ENCODE results near the gene PLEKHA7. TPM values are rescaled to one million over a fixed set of nuclear protein-coding genes. Genes with fewer than 3 reads are reported as not detected.
"Not testable (repeated sequence)": the region's sequence is repeated elsewhere in the genome, so short reads cannot be mapped to it uniquely, and the experiment has no call there.

PLEKHA7 gene
- total and polyA plus RNA-seq, 2 of the 4 experiments (the other 2 are of a cell fraction) = 0.12 TPM; not detected in 1

DNA sequence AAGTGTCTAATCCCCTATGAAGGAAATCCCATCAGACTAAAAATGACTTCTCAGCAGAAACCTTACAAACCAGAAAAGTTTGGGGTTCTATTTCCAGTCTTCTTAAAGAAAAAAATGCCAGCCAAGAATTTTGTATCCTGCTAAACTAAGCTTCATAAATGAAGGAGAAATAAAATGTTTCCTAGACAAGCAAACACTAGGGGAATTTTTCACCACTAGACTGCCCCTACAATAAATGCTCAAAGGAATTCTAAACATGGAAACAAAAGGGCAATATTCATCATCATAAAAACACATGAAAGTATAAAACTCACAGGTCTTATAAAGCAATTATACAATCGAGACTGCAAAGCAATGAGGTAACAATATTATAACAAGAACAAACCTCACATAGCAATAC lies 124.3 kb downstream of the PLEKHA7 start:
- Histone ChIP-seq H3K4me2 (ENCODE audit: low read depth, low read length) (no peak overlapping the region), H3K4ac (ENCODE audit: low read depth, low read length) (no peak overlapping the region), H3K14ac (replicated peaks; ENCODE audit: low read depth, low read length) (no peak overlapping the region), H4K91ac (ENCODE audit: insufficient read depth, low read depth, low read length) (no peak overlapping the region), H3K4me1 (ENCODE audit: control insufficient read depth, insufficient read depth, low read length) (no peaks in the 10 kb centered on the region), H3K9me1 (ENCODE audit: insufficient read depth, low read length) (no peaks in the 10 kb centered on the region), H2AFZ (replicated peaks; ENCODE audit: low read length, poor library complexity) (no peak overlapping the region), H3K56ac (ENCODE audit: extremely low read depth, insufficient read depth, low read length) (no peak overlapping the region), H3K9me3 (ENCODE audit: control insufficient read depth, insufficient read depth, low read length) (no peaks in the 10 kb centered on the region), H3K27ac (ENCODE audit: insufficient read depth, low read length) (no peak overlapping the region), H2BK5ac (ENCODE audit: low read depth, low read length, poor library complexity, severe bottlenecking) (no peak overlapping the region), H2BK20ac (ENCODE audit: low read depth, low read length) (no peak overlapping the region), H3K79me1 (ENCODE audit: low read depth in 1 of 2, low read length in 2 of 2) (no peaks in the 10 kb centered on the region), H3K27me3 (ENCODE audit: control insufficient read depth, insufficient read depth, low read length) (no peaks in the 10 kb centered on the region; the same call in 1 of the 2 replicates), H3K36me3 (ENCODE audit: control insufficient read depth, insufficient read depth, low read length) (no peaks in the 10 kb centered on the region), H2BK15ac (ENCODE audit: low read depth, low read length) (no peak overlapping the region), H2AK5ac (ENCODE audit: low read depth, low read length) (no peak overlapping the region), H3K9ac (ENCODE audit: low read depth, low read length) (no peak overlapping the region), H3K18ac (ENCODE audit: low read depth, low read length) (no peak overlapping the region), H3K4me3 (ENCODE audit: insufficient read depth, low read depth, low read length) (no peak overlapping the region), H4K5ac (ENCODE audit: low read depth, low read length) (no peak overlapping the region), H4K20me1 (ENCODE audit: insufficient read depth, low read length) (no peaks in the 10 kb centered on the region), H3K23ac (ENCODE audit: low read depth, low read length) (no peak overlapping the region), H2BK120ac (ENCODE audit: low read depth, low read length) (no peak overlapping the region), H2AK9ac (replicated peaks; ENCODE audit: low read depth, low read length, poor library complexity) (no peak overlapping the region), H4K8ac (ENCODE audit: low read depth in 2 of 2, low read length in 2 of 2) (no peak overlapping the region)
- TF ChIP-seq SMC3 (IDR thresholded peaks at IDR 0.05; ENCODE audit: low read depth, low read length) = no peak
- TF ChIP-seq RAD21 (IDR thresholded peaks at IDR 0.05; ENCODE audit: low read length) = no peak
- TF ChIP-seq, protein P1, sequence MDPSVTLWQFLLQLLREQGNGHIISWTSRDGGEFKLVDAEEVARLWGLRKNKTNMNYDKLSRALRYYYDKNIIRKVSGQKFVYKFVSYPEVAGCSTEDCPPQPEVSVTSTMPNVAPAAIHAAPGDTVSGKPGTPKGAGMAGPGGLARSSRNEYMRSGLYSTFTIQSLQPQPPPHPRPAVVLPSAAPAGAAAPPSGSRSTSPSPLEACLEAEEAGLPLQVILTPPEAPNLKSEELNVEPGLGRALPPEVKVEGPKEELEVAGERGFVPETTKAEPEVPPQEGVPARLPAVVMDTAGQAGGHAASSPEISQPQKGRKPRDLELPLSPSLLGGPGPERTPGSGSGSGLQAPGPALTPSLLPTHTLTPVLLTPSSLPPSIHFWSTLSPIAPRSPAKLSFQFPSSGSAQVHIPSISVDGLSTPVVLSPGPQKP (IDR thresholded peaks at IDR 0.05; ENCODE audit: borderline replicate concordance, low read depth, low read length) = no peak
- TF ChIP-seq, protein P2, sequence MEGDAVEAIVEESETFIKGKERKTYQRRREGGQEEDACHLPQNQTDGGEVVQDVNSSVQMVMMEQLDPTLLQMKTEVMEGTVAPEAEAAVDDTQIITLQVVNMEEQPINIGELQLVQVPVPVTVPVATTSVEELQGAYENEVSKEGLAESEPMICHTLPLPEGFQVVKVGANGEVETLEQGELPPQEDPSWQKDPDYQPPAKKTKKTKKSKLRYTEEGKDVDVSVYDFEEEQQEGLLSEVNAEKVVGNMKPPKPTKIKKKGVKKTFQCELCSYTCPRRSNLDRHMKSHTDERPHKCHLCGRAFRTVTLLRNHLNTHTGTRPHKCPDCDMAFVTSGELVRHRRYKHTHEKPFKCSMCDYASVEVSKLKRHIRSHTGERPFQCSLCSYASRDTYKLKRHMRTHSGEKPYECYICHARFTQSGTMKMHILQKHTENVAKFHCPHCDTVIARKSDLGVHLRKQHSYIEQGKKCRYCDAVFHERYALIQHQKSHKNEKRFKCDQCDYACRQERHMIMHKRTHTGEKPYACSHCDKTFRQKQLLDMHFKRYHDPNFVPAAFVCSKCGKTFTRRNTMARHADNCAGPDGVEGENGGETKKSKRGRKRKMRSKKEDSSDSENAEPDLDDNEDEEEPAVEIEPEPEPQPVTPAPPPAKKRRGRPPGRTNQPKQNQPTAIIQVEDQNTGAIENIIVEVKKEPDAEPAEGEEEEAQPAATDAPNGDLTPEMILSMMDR (conservative IDR thresholded peaks at IDR 0.05; ENCODE audit: low read depth, low read length) = no peak
- no peak for TF ChIP-seq POLR2A (IDR thresholded peaks at IDR 0.05; ENCODE audit: low read depth, low read length)
- no CpG with 5 or more reads among the region's 1 CpG for WGBS, 2 experiments (ENCODE audit: extremely low coverage in 2 of 2, insufficient read length in 1 of 2)
- intact Hi-C loops (cut with micrococcal nuclease) = no loop called here
- POLR2A ChIA-PET (ENCODE audit: unreplicated experiment) = no interaction called here
- CTCF ChIA-PET = interaction anchor here (0.6 kb wide), 1 partner anchor 19 kb away, joined by 3 read pairs; no protein-coding TSS in a partner anchor
- in situ Hi-C loops (cut with MboI; ENCODE audit: low sequenced_read_pairs) = no loop called here
- DNase-seq (no peak), ATAC-seq (ENCODE audit: low read depth) (no peak)
- no TSS peak for BruUV-seq (replicated peaks)
- dilution Hi-C loops (cut with HindIII; ENCODE audit: low sequenced_read_pairs, unreplicated experiment) = no loop called here

DNA sequence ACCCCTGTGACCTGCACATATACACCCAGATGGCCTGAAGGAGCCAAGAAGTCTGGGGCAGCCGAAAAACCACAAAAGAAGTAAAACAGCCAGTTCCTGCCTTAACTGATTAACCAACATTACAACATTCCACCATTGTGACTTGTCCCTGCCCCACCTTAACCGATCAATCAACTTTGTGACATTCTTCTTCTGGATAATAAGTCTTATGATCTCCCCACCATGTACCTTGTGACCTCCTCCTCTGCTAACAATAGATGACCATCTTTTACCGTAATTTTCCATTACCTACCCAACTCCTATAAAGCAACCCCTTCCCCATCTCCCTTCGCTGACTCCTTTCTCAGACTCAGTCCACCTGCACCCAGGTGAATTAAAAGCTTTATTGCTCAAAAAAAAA lies 125.2 kb downstream of the PLEKHA7 start:
- H3K4ac ChIP-seq (ENCODE audit: low read depth, low read length); H3K9me1 ChIP-seq (ENCODE audit: insufficient read depth, low read length); H2BK15ac ChIP-seq (ENCODE audit: low read depth, low read length); H3K9ac ChIP-seq (ENCODE audit: low read depth, low read length); H3K4me2 ChIP-seq (ENCODE audit: low read depth, low read length); H3K9me3 ChIP-seq (ENCODE audit: control insufficient read depth, insufficient read depth, low read length); dilution Hi-C loops (cut with HindIII; ENCODE audit: low sequenced_read_pairs, unreplicated experiment); H4K20me1 ChIP-seq (ENCODE audit: insufficient read depth, low read length); ATAC-seq (ENCODE audit: low read depth); H3K56ac ChIP-seq (ENCODE audit: extremely low read depth, insufficient read depth, low read length); intact Hi-C loops (cut with micrococcal nuclease); H4K91ac ChIP-seq (ENCODE audit: insufficient read depth, low read depth, low read length); H4K5ac ChIP-seq (ENCODE audit: low read depth, low read length); H3K23ac ChIP-seq (ENCODE audit: low read depth, low read length); in situ Hi-C loops (cut with MboI; ENCODE audit: low sequenced_read_pairs); H2BK20ac ChIP-seq (ENCODE audit: low read depth, low read length); H3K4me1 ChIP-seq (ENCODE audit: control insufficient read depth, insufficient read depth, low read length); DNase-seq; H3K36me3 ChIP-seq (ENCODE audit: control insufficient read depth, insufficient read depth, low read length); H3K18ac ChIP-seq (ENCODE audit: low read depth, low read length); H2AK9ac ChIP-seq (replicated peaks; ENCODE audit: low read depth, low read length, poor library complexity); H4K8ac ChIP-seq (ENCODE audit: low read depth in 2 of 2, low read length in 2 of 2); H3K4me3 ChIP-seq (ENCODE audit: insufficient read depth, low read depth, low read length); H2AFZ ChIP-seq (replicated peaks; ENCODE audit: low read length, poor library complexity); BruUV-seq (replicated peaks); H3K27ac ChIP-seq (ENCODE audit: insufficient read depth, low read length); H3K27me3 ChIP-seq (ENCODE audit: control insufficient read depth, insufficient read depth, low read length); H2BK5ac ChIP-seq (ENCODE audit: low read depth, low read length, poor library complexity, severe bottlenecking); H3K14ac ChIP-seq (replicated peaks; ENCODE audit: low read depth, low read length); H2AK5ac ChIP-seq (ENCODE audit: low read depth, low read length); H3K79me1 ChIP-seq (ENCODE audit: low read depth in 1 of 2, low read length in 2 of 2); H2BK120ac ChIP-seq (ENCODE audit: low read depth, low read length): not testable (repeated sequence)
- CTCF ChIA-PET = interaction anchor here (0.6 kb wide), 1 partner anchor 449 kb away, joined by 4 read pairs; no protein-coding TSS in a partner anchor
- no CpG with 5 or more reads among the region's 4 CpGs for WGBS, 2 experiments (ENCODE audit: extremely low coverage in 2 of 2, insufficient read length in 1 of 2)
- POLR2A ChIA-PET (ENCODE audit: unreplicated experiment) = interaction anchor here (0.6 kb wide), 1 partner anchor 53 kb away, joined by 6 read pairs; no protein-coding TSS in a partner anchor
